Neutrophil (primary cell): Measurements from ENCODE around the gene CELF4.

ENCODE experiments used
- H3K27ac ChIP-seq: fragments of 200-600 bp; sonication (generic); 2 replicates; pipeline ENCODE4 v1.5.1; 2016; ENCODE audit warnings: mild to moderate bottlenecking, moderate library complexity
- H3K27me3 ChIP-seq: fragments of 200-600 bp; sonication (generic); 2 replicates; pipeline ENCODE4 v1.6.0; 2016; ENCODE audit warnings: mild to moderate bottlenecking
- H3K36me3 ChIP-seq: fragments of 200-600 bp; sonication (generic); 2 replicates; pipeline ENCODE4 v1.5.1; 2017
- H3K4me1 ChIP-seq, 2 experiments: fragments of 200-600 bp in 1 of 2; sonication (generic) in 1 of 2; 1 replicate in 1 of 2; 2 replicates in 1 of 2; pipeline versions ENCODE4 v1.5.1 to v1.6.1; 2013 to 2016; ENCODE audit warnings: low read depth in 1 of 2, low read length in 1 of 2, mild to moderate bottlenecking in 1 of 2, moderate library complexity in 1 of 2; ENCODE audit not compliant: control insufficient read depth in 1 of 2, insufficient read depth in 1 of 2
- H3K4me3 ChIP-seq, 2 experiments: fragments of 200-600 bp in 1 of 2; sonication (generic) in 1 of 2; 1 replicate in 1 of 2; 2 replicates in 1 of 2; pipeline ENCODE4 v1.5.1; 2013 to 2016; ENCODE audit warnings: low read depth in 1 of 2, low read length in 1 of 2, mild to moderate bottlenecking in 1 of 2, moderate library complexity in 1 of 2
- H3K9me3 ChIP-seq: fragments of 200-600 bp; sonication (generic); 2 replicates; pipeline ENCODE4 v1.5.1; 2016
- CTCF ChIP-seq: fragments of 200-600 bp; sonication (generic); IDR thresholded peaks from 2 replicates; pipeline ENCODE4 v1.5.1; 2016; ENCODE audit warnings: antibody characterized with exemption

The CELF4 gene

DNA sequence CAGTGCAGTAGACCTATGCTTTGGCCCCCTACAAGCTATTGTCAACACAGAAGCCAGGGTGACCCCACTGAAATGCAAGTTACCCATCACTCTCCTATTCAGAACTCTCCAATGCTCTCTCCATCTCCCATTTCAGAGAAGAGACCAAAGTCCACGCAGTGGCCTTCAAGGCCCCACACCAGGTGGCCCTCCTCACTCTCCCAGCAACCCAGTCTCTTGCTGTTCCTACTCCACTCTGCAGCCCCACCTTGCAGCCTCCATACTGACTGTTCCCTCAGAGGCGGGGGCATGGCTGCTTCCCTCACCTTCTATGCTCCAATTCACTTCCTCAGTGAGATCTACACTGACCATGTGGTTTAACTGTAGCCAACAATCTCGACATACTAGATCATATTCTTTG is 313.3 kb downstream of the CELF4 start:
- H3K9me3 ChIP-seq = no peaks in the 10 kb centered on the region
- H3K36me3 ChIP-seq = no peaks in the 10 kb centered on the region
- H3K4me1 ChIP-seq = no peaks in the 10 kb centered on the region
- peaks cover 75% of the 10 kb centered on the region for H3K27me3 ChIP-seq
- no peak overlapping the region for H3K4me3 ChIP-seq
- H3K27ac ChIP-seq = no peak overlapping the region
- no peak for TF ChIP-seq CTCF

- no peak for TF ChIP-seq CTCF
- no peaks in the 10 kb centered on the region for H3K9me3 ChIP-seq
- no peak overlapping the region for H3K4me3 ChIP-seq
- no peaks in the 10 kb centered on the region for H3K36me3 ChIP-seq
- no peak overlapping the region for H3K27ac ChIP-seq
- peaks cover 68% of the 10 kb centered on the region for H3K27me3 ChIP-seq
- no peaks in the 10 kb centered on the region for H3K4me1 ChIP-seq
Observed at GRCh38 chr18:37251679-37252078, 313.9 kb downstream of the CELF4 start.

GRCh38 chr18:37249895-37250618 is 315.5 kb downstream of the CELF4 start:
- Histone ChIP-seq H3K36me3 (no peaks in the 10 kb centered on the region), H3K4me1 (no peaks in the 10 kb centered on the region), H3K4me3 (no peak overlapping the region), H3K9me3 (no peaks in the 10 kb centered on the region), H3K27me3 (peaks cover 67% of the 10 kb centered on the region), H3K27ac (no peak overlapping the region)
- TF ChIP-seq CTCF = no peak

DNA sequence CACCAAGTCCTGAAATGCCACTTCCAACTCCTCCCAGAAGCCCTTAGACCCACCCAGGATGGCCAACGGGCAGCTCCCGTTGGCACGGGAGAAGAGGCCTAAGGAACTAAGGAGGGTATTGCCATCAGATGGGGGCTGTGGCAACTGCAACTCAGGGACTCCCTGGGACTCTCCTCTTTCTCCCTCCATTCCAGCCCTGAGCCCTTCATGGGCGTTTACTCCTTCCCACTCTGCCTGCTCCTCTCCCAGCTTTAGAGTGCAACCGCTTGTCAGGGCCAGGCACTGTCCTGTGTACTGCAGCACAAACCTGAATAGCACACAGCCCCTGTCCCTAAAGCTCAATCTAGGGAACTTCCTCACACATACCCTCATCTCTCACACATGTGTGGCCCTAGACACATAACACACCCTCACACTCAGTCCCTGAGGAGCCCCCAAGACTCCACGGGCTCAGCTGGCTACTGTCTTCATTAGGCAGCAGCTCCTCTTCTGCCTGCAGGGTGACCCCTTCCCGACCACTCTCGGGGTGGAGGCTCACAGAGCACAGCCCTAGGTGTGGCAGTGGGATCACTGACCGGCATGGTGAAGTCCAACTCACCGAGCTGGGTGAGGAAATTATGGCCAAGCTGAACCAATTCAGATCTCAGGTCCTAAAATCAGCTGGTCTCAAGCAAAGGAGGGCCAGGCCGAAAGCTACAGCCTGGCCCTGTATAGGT is 316.3 kb downstream of the CELF4 start:
- H3K4me3 ChIP-seq = no peak overlapping the region
- no peak for TF ChIP-seq CTCF
- no peaks in the 10 kb centered on the region for H3K4me1 ChIP-seq
- no peaks in the 10 kb centered on the region for H3K36me3 ChIP-seq
- no peak overlapping the region for H3K27ac ChIP-seq
- no peaks in the 10 kb centered on the region for H3K9me3 ChIP-seq
- H3K27me3 ChIP-seq = peaks cover 67% of the 10 kb centered on the region

- Histone ChIP-seq H3K27me3 (peaks cover 67% of the 10 kb centered on the region), H3K9me3 (no peaks in the 10 kb centered on the region), H3K27ac (no peak overlapping the region), H3K36me3 (no peaks in the 10 kb centered on the region), H3K4me1 (no peaks in the 10 kb centered on the region), H3K4me3 (no peak overlapping the region)
- TF ChIP-seq CTCF = no peak
Observed at GRCh38 chr18:37248281-37248680, 317.3 kb downstream of the CELF4 start.
